Lower lobe of right lung (tissue), 2 donors: ENCODE data around the gene GALR2. TPM values are rescaled to one million over a fixed set of nuclear protein-coding genes. Genes with fewer than 3 reads are reported as not detected.

Source experiments
- ATAC-seq, 2 donors: fragments of 200-7000 bp; cut with Tn5 transposase; one replicate each; pipeline ENCODE4 v1.9.1; 2020 to 2022; ENCODE audit warnings: mild to moderate bottlenecking in 2 of 2, moderate library complexity in 2 of 2
- DNase-seq: peaks from one replicate; pipeline ENCODE4 v3.0.0-alpha.2; 2020
- H3K27ac ChIP-seq: fragments of 200-600 bp; one replicate; pipeline ENCODE4 v1.8.0; 2022
- H3K27me3 ChIP-seq: fragments of 200-600 bp; one replicate; pipeline ENCODE4 v1.8.0; 2022; ENCODE audit warnings: low read depth
- H3K36me3 ChIP-seq: fragments of 200-600 bp; one replicate; pipeline ENCODE4 v1.8.0; 2022; ENCODE audit warnings: mild to moderate bottlenecking
- H3K4me1 ChIP-seq: fragments of 200-600 bp; one replicate; pipeline ENCODE4 v1.8.0; 2022
- H3K4me3 ChIP-seq: fragments of 200-600 bp; one replicate; pipeline ENCODE4 v1.8.0; 2022; ENCODE audit warnings: mild to moderate bottlenecking
- H3K9me3 ChIP-seq: fragments of 200-600 bp; one replicate; pipeline ENCODE4 v1.8.0; 2022
- CTCF ChIP-seq: fragments of 200-600 bp; IDR thresholded peaks from one replicate; pipeline ENCODE4 v1.8.0; 2022; ENCODE audit warnings: antibody characterized with exemption, mild to moderate bottlenecking
- intact Hi-C: fragments of 100-400 bp; cut with DNase I; formaldehyde crosslinking; loops from one replicate; pipeline ENCODE4 v1.11.0; 2022
- microRNA-seq: library from miRNA; unstranded; fragments of <30 nt; microRNA quantifications from one replicate; pipeline ENCODE4 v1.2.0, GENCODE V29; 2020; ENCODE audit warnings: borderline number of aligned reads
- total RNA-seq: library from RNA; stranded (reverse); fragmentation: NEBNext Ultra II Directional; extraction: Animal tissue kit (Norgen Biotek cat#: 25700); gene quantifications from one replicate; pipeline ENCODE4 v1.2.1, GENCODE V29; 2021
- donor health status: DM: no; HTN: yes; CAD: no; lungs with severe emphysema.

Gene GALR2
- total RNA-seq, 1 donor from 2014 or later, result not detected

- no peak for DNase-seq
- Histone ChIP-seq H3K4me3 (no peak overlapping the region), H3K27ac (no peak overlapping the region), H3K9me3 (no peaks in the 10 kb centered on the region), H3K27me3 (no peaks in the 10 kb centered on the region), H3K36me3 (no peaks in the 10 kb centered on the region), H3K4me1 (peaks cover 8% of the 10 kb centered on the region)
- TF ChIP-seq CTCF, result no peak
- intact Hi-C loops, result no loop called here
- ATAC-seq, result no peak
Measured at GRCh38 chr17:76125391-76125675, 50.8 kb downstream of the GALR2 start.

DNA sequence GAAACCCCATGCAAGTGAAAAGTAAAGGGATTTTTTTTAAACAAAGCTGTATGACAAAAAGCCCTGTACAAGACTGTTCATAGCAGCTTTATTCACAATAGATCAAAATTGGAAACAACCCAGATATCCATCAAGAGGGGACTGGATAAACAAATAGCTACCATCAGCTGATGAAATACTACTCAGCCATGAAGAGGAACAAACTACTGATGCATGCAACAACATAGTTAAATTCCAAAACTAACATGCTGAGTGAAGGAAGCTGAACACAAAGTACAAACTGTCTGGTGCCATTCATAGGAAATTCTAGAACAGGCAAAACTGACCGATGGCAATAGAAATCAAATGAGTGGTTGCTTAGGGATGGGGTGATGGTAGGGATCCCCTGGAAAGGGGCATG, 51.3 kb downstream of the GALR2 start:
- DNase-seq, result no peak
- Histone ChIP-seq H3K27ac (no peak overlapping the region), H3K4me3 (no peak overlapping the region), H3K9me3 (no peaks in the 10 kb centered on the region), H3K27me3 (no peaks in the 10 kb centered on the region), H3K36me3 (no peaks in the 10 kb centered on the region), H3K4me1 (peaks cover 8% of the 10 kb centered on the region)
- no peak for TF ChIP-seq CTCF
- ATAC-seq, result no peak
- intact Hi-C loops, result no loop called here

Small RNAs within 50 kb of the gene (microRNA-seq; reads per million reads assigned to microRNA genes)
- 3.0 reads per million for gene MIR6868

Other genes starting within 250 kb of the GALR2 start
- 118 TPM for gene UNC13D, start 230.4 kb upstream of the GALR2 start, total RNA-seq
- 145 TPM for gene WBP2, start 219.4 kb upstream of the GALR2 start, total RNA-seq
- 21.0 TPM for gene TRIM47, start 196.2 kb upstream of the GALR2 start, total RNA-seq
- gene TRIM65, start 177.8 kb upstream of the GALR2 start, total RNA-seq, result 32.4 TPM
- gene MRPL38, start 169.9 kb upstream of the GALR2 start, total RNA-seq, result 68.9 TPM
- gene FBF1, start 133.7 kb upstream of the GALR2 start, total RNA-seq, result 13.1 TPM
- 67.1 TPM for gene ACOX1, start 95.6 kb upstream of the GALR2 start, total RNA-seq
- 14.6 TPM for gene TEN1, start 95.5 kb upstream of the GALR2 start, total RNA-seq
- gene CDK3, start 73.9 kb upstream of the GALR2 start, total RNA-seq, result 8.4 TPM
- gene EVPL, start 47.5 kb upstream of the GALR2 start, total RNA-seq, result 36.8 TPM
- gene SRP68, start 2.3 kb upstream of the GALR2 start, total RNA-seq, result 65.0 TPM
- not detected for gene ZACN, start 4.4 kb downstream of the GALR2 start, total RNA-seq
- gene EXOC7, start 29.0 kb downstream of the GALR2 start, total RNA-seq, result 118 TPM
- 21.5 TPM for gene FOXJ1, start 66.5 kb downstream of the GALR2 start, total RNA-seq
- 2.4 TPM for gene RNF157, start 165.7 kb downstream of the GALR2 start, total RNA-seq
- gene UBALD2, start 190.6 kb downstream of the GALR2 start, total RNA-seq, result 62.7 TPM
- gene QRICH2, start 233.5 kb downstream of the GALR2 start, total RNA-seq, result 4.5 TPM